Iris pigment epithelial cell (primary cell): ENCODE data around the gene SDK1.
A peak's percentile ranks its signal among the peaks of the same experiment; 100 is the strongest.

ENCODE experiments used
- DNase-seq: peaks from one replicate; pipeline ENCODE4 v3.0.0-alpha.2; 2011; ENCODE audit warnings: low read depth

Gene SDK1

DNA sequence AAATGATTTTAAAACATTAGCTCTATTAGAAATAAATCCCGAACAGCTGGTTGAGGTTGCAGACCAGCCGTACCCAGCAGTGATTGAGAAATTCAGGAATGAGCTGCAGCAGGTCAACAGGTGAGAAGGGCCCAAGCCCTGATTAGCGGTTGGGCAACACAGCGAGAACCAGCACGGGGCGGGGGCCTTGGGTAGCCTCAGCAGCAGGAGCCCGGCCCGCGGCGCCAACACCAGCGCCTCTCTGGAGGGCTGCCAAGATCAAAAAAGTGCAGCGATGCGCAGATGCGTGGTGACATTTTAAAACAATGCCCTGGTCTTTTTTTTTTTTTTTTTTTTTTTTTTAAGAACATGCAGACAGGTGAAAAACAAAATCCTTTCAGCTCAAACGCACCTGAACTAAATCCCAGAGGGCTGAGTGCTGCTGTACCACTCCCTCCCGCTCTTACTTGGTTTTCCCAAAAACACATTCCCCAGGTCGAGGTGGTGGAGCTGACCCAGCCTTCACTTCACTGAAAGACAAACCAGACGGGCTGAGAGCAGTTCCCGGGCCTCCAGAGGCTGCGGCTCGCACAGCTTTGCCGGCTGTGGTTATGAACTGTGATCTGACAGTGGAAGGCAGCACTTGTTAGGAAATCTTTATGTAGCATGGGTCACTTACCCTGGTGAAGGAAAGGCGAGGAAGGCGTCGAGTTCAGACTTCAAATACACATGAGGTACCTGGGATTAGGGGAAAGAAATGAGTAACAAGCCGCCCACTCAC lies 579.4 kb downstream of the SDK1 start:
- DNase-seq, result no peak

DNA sequence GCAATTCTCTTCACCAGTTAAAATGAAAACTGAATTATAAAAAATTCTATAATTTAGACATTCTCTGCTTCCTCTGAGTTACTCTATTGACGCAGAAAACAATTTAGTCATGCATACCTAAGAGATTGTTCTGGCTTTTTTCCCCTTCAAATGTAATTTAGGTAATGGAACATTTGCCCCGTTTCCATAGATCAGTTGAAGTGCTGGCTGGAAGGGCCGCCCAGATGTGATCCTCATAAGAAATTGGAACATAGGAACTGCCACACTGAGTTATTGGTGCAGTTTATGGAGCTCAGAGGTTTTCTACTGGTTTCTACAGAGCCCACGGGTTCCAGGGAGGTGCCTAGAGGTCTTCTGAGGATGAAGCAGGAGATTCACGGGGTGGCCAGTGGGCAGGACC lies 581.7 kb downstream of the SDK1 start:
- DNase-seq, result no peak

DNA sequence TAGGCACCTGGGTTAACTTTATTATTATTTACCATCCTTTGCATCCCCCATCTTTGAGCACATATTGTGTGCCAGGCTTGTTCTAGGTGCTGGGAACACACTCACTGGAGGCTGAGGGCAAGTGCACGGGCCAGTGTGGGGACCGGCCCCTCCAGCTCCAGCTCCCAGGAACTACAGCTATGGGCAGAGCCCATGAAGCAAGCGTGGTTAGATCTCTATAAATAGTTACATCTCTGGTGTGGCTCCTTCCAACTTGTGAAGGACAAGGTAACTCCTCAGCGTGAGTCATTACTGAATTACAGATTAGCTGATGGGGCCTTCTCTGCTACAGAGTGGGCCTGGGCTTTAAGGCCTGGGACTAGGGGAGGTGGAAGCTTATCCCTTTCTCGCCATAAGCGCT lies 583.5 kb downstream of the SDK1 start:
- no peak for DNase-seq

DNA sequence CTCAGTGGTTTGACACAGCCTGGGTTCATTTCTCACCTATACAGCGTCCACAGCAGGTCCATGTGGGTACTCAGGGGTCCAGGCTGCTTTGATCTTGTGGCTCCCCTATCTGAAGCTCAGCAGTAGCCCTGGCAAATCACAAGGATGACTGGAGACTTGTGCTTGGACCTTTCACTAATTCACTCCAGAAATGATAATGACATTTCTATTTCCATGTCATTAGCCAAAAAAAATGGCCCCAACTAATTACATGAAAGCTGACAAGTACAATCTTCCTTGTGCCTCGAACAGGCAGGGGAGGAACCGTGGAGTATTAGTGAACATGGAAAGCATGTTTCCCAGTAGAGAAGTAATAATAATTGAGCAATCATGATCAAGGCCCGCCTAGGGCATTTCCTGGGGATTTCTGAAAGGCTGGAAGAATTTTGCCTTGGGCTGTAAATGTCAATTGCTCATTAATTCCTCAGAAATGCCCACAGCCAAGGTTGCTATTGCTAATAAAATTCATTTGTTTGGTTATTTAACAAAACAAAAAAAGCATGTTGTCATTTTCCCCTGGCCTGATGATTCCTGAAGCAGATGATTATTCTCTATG lies 586.1 kb downstream of the SDK1 start:
- DNase-seq, result peak; percentile 36

DNA sequence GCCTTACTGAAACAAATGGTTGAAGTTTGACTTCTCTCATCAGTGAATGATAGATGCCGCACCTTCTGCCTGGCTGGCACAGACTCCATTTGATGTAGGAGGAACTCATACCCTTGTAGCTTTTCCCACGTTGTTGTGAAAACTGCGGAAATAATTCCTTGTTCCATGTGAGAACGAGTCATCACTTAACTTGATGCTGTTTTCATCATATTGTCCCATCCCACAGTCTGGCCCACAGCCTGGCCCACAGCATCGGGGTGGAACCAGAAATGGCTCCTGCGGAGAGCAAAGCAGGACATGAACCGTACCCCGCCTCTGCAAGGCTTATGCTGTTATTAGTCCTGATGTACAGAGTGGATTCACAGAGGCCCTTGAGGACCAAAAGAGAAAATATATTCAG lies 587.0 kb downstream of the SDK1 start:
- peak; percentile 14 for DNase-seq

DNA sequence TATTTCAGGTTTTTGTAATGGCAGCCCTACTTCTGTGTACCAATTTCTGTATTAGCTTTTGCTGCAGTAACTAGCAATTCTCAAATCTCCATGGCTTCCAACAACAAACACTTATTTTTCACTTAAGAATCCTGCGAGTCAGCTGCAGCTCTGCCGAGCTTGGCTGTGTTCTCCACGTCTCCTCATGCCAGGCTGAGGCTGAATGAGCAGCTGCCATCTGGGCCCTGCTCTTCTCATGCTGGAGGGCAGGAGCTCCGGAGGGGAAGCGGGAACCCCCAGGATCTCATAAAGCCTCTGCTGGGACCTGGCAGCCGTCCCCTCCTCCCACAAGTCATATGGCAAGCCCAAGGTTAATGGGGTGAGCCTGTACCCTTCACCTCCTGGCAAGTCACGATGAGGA lies 591.1 kb downstream of the SDK1 start:
- DNase-seq, result no peak

DNA sequence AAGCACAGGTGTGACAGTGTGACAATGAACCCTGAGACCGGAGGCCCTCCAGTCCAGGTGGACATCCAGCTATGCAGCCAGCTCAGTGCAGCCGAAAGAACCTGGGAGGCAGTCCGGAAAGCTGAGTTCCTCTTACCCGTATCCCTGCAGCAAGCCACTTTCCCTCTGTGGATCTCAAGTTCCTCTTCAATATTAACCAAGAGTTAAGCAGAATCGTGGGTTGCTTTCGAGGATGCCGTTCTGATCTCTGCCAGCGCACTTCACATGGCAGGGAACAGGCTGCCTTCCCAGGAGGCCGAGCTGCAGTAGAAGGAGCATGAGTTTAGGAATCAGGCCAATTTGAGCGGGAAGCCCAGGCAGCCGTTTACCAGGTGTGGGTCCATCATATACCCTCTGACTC lies 591.6 kb downstream of the SDK1 start:
- no peak for DNase-seq

DNA sequence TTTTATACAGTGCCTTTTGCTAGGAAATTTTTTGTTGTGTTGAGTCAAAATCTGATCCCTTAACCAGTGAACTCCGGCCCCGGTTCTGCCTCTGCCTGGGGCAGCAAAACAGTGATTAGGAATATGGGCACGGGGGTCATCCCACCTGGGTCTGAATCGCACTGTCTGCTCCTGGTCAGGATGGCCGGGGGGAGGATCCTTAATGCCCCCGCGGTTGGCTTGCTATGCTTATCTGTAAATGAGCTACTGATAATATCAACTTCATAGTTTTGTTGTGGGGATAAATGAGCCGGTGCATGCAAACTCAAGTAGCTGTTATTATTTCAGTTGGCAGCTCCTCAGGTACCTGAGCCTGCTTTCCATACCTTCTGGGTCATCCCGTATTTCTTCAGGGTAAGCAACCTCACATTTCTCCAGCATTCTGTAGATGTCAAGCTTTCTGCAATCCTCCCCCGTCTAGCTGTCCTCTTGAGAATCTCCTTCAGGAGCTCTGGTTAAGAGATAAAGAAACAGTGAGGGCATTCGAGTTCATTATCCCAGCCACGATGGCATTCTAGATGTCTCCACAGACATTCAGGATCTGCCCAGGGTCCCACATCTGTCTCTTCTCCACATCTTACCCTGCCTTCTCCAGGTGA lies 592.2 kb downstream of the SDK1 start:
- no peak for DNase-seq

DNA sequence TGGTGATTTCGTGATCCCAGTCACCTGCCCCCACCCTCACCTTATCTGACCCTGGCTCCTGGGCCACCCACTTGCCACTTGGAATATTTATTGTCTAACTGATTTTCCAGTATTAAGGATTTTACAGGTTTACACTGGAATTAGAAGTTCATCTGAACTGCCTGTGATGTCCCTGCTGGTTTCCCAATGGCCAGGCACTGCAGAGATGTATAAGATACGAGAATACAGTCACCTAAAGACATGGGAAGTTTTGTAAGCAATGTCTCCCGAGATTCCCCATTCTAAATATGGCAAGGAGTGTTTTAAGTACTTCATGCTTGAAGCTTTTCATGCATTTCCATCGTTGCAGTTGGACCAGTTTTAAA lies 592.7 kb downstream of the SDK1 start:
- no peak for DNase-seq

DNA sequence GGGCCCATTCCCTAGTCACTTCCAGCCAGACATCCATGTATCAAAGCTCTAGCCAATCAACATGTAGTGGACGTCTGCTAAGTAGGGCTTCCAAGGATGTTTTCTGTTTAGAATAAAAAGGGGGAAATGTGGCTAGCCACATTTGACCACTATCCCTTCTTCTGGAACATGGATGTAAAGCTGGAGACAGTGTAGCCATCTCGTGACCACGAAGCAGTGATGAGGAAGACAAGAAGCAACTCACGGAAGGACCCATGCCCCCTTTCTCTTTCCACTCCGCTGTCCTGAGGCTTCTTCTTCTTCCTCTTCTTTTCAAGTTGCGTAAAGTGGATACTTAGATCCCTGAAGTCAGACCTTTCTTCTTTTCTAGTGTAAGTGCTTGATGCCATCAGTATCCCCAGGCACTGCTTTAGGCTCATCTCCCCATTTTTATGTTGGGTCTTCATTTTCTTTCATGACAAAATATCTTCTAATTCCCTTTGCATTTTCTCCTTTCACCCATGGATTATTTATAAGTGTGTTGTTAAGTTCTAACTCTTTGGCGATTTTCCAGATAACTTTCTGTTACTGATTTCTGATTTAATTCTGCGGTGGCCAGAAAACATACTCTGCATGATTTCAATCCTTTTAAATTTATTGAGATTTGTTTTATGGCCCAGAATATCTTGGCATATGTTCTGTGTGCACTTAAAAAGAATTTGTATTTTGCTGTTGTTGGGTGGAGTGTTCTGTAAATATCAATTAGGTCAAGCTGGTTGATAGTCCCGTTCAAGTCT lies 594.5 kb downstream of the SDK1 start:
- DNase-seq, result no peak

DNA sequence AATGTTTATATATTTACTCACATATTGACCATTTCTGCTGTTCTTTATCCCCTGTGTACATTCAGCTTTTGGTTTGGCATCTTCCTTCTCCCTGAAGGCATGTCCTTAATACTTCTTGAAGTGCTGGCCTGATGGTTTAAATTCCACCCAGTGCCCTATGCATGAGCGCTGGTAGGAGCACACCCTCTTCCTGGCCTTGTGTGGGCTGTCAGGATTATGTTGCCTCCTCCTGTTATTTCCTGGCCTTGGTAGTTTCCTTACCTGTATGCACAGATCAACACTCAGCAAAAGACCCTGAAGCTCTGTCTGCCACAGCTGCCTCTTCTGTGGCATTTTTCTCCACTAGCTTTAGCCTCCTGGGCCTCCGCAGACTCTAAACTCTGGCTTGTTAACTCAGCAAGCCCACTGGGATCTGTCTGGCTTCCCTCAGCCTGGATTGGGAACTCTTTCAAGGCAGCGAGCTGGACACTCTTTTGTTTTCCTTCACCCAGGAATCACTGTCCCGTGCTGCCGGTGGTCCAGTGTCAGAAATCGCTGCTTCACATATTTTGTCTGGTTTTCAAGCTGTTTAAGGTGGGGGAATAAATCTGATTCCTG lies 595.2 kb downstream of the SDK1 start:
- no peak for DNase-seq

DNA sequence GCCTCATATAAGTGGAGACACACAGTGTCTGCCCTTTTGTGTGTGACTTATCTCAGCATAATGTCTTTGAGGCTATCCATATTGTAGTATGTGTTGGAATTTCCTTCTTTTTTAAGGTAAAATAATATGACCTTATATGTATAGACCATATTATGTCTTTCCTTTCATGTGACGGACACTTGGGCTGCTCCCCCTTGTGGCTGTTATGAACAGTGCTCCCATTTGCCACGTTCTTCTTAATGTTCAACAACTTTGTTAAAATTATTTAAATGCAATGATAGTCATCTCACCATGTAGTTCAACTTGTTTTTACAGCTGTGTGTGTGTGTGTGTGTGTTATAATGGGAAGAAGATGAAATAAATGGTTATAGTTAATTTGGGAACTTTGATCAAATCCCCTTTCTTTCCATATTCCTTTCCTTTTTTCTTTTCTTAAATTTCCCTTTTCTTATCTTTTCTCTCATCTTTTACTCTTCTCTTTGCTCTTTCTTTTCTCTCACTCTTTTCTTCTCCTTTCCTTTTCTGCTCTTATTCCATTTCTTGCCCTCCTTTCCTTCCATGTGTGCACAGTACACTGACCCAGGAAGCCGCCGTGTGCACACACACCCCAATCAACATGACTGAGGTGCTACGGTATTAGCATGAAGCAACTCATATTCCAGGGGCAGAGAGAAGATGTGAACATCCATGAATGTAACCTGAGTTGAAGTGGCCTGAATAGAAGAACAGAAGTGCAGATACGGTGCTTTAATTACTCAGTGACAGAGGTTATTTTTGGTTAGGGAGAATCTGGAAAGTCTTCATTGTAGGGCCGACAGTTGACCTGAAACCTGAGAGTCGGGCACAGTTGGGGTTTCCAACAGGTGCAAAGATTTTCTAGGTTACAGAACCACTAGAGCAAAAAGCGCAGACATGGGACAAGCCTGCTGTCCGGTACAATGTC lies 596.6 kb downstream of the SDK1 start:
- peak; percentile 70 for DNase-seq

DNA sequence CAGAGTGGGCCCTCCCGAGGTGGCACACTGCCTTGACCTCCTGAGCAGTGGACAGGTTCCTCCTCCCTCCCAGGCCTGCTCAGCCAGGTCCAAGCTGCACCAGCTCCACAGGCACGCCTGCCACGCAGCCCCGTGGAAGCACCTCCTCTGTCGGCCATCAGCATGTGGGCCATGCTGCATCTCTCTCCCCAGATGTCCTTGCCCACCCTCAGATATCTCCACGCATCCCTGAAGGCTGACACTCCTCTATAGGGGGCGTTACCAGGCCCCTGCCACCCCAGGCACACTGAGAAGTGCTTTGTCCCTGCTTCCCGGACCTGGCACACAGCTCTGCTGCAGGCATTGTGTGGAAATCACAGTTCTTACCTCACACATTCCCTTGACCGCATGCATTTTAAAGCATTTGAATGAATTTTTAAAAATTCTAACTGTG lies 598.5 kb downstream of the SDK1 start:
- no peak for DNase-seq

DNA sequence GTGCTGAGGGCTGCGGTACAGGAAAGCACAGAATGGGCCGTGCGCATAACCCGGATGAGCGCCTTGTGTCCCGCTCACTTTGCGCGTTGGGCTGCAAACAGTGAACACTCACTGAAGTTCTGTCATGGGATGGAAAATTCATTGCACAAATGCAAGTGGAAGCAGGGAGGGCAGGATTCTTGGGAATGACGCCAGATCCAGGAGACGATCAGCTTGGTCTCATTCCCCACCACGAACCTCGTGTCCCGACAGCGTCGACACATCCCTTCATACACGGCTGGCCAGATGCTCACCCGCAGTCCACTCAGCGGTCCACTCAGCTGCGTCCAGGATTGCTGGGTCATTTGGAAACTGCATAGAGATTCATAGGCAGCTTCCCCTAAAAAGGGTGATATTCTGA lies 607.1 kb downstream of the SDK1 start:
- DNase-seq, result no peak

DNA sequence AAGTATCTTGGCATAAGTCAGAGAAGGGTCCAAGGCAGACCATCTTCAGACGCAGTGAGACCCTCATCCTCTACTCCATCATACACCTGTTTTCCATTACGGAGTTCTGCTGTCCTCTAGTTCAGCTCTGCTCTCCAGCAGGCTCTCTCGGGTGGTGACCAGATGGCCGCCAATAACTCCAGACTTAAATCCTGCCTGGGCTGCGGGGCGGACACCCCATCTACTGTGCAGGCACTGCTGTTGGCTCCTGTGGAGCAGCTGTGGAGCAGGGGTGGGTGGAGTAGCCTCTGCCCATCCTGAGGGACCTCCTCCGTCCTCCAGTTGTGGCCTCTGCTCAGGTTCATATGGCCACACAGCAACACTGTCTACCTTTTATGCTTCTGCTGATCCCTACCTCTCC lies 608.1 kb downstream of the SDK1 start:
- no peak for DNase-seq

DNA sequence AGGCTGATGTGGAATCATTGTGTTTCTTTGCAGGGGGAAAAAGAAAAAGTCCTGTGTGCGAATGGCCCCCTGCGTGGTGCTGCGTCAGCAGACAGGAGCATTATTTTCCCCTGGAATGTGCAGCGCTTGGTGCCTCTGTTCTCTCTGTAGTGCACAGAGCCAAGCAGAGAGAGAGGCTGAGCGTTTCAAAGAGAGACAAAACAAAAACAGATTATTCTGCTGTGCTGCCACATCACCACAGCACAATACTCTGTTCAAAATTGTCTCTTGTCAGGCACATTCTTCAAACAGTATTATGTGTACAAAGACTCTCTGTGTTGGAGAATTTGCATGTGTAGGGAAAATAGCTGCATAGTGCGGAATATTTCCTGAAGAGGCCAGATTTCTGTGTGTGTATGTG lies 609.0 kb downstream of the SDK1 start:
- no peak for DNase-seq

DNA sequence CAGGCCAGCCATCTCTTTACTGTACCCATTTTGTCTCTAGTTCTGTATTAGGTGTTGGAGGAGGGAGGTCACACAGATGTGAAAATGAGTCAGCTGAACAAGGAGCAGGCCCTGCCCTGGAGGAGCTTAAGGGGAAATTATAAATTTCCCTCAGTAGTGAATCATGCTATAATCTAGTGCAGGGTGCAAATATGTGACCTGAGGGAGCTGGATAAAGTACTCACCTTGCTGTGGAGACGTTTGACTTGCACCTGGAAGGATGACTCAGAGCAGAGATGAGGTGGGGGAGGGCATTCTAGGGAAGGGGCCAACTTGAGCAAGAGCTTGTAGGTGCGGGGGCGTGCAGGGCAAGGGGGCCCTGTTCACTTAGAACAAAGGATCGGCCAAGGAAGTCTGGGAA lies 610.6 kb downstream of the SDK1 start:
- peak; percentile 14 for DNase-seq

DNA sequence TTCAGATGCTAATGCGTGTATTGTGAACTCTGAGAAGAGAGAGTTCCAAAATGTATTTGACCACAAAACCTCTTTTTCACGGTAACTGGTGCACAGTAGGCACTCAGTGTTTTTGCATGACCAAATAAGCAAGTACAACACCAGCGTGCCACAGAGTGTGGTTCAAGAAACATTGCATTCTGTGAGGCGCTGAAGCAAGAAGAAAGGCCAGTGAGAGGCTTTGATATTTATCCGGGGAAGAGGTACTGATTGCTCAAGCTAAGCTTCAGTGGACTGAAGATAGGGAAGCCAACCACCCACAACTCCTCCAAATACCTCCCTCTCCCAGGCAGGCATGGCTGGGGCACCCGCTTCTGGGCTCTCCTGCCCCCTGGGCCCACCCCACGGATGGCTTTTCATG lies 611.2 kb downstream of the SDK1 start:
- DNase-seq, result no peak

DNA sequence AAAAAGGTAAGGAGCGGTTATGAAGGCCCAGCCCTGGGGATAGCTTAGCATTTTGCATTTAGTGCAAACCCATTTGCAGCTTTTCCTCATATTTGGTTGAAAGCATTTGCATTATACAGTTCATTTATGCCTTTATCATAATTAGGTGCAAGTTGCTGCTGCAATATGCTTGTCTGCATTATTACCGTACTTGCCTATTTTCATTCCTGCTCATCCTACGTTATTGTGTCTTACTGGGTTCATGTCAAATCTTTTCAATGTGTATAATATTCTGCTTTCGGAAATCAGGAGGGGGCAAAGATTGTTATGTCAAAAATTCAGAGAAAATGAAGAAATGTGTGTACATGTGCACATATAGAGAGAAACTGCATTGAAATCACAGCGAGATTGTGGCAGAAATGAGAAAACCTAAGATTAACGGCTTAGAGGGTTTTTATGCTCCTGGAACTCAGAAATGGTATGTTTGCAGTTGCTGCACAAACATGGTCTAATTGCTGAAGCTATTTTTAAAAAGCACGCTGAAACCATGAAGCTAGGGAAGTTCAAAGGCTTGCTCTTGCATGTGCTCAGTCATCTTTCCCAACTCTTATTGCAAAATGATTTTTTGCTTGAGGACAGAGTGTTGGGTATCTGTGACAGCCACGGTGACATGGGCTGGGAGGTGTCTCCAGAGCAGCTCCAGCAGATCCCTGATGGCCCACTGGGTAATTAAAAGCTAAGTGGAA lies 613.2 kb downstream of the SDK1 start:
- DNase-seq, result no peak

DNA sequence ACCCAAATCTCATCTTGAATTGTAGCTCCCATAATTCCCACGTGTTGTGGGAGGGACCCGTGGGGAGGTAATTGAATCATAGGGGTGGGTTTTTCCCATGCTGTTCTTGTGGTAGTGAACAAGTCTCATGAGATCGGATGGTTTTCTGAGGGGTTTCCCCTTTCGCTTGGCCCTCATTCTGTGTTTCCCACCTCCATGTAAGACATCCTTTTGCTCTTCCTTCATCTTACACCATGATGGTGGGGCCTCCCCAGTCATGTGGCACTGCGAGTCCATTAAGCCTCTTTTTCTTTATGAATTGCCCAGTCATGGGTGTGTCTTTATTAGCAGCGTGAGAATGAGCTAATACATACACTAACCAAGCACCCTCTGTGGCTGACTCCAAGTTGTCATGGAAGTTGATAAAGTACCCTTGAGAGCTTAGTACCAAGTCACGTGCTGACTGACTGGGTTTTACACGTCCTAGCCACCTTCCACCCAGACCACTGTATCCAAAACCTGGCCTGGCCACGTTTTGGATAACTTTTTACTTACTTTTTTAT lies 614.4 kb downstream of the SDK1 start:
- no peak for DNase-seq
